Urothelium cell line (cell line): ENCODE measurements around the gene GMPPA.

Experiments used
- DNase-seq: peaks from one replicate; pipeline ENCODE4 v3.0.0; 2011; ENCODE audit warnings: low spot score, mixed read lengths
- FAIRE-seq: peaks from 2 replicates; lab custom pipeline; 2011; peaks lifted over from hg19 to GRCh38; lab: Jason Lieb, UNC

Gene GMPPA

DNA sequence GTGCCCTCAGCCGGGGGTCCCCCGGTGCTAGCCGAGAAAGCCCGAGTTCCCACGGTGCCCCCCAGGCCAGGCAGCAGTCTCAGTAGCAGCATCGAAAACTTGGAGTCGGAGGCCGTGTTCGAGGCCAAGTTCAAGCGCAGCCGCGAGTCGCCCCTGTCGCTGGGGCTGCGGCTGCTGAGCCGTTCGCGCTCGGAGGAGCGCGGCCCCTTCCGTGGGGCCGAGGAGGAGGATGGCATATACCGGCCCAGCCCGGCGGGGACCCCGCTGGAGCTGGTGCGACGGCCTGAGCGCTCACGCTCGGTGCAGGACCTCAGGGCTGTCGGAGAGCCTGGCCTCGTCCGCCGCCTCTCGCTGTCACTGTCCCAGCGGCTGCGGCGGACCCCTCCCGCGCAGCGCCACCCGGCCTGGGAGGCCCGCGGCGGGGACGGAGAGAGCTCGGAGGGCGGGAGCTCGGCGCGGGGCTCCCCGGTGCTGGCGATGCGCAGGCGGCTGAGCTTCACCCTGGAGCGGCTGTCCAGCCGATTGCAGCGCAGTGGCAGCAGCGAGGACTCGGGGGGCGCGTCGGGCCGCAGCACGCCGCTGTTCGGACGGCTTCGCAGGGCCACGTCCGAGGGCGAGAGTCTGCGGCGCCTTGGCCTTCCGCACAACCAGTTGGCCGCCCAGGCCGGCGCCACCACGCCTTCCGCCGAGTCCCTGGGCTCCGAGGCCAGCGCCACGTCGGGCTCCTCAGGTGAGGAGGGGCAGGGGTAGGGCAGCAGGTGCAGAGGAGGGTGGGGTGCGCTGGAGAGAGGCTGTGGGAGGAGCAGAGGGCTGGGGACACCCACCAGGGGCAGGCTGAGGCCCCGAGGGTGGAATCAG lies 14.1 kb upstream of the GMPPA start:
- FAIRE-seq (no peak), DNase-seq (no peak)

GRCh38 chr2:219485201-219485580 lies 13.5 kb upstream of the GMPPA start:
- DNase-seq: no peak
- no peak for FAIRE-seq

- DNase-seq (no peak), FAIRE-seq (no peak)
Observed at GRCh38 chr2:219486380-219486959, 12.2 kb upstream of the GMPPA start.

DNA sequence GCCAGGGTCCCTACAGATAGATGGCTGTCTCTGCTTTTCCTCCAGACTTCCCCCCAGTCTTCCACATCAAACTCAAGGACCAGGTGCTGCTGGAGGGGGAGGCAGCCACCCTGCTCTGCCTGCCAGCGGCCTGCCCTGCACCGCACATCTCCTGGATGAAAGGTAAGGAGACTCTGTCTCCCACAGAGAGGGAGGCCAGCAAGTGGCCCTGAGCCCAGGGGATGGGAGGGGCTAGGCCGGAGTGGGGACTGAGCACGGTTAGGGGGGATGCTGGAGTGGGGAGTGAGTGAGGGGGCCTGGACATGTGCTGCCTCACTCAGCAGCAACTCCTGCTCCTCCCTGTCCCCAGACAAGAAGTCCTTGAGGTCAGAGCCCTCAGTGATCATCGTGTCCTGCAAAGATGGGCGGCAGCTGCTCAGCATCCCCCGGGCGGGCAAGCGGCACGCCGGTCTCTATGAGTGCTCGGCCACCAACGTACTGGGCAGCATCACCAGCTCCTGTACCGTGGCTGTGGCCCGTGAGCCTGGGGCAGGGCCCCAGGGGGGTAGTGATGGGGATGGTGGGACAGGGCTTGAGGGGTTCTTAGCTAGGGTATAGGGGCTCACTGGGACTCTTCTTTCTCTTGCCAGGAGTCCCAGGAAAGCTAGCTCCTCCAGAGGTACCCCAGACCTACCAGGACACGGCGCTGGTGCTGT lies 10.4 kb upstream of the GMPPA start:
- FAIRE-seq (no peak), DNase-seq (no peak)

- DNase-seq: no peak
- no peak for FAIRE-seq
Observed at GRCh38 chr2:219488844-219489194, 9.9 kb upstream of the GMPPA start.

- DNase-seq: no peak
- FAIRE-seq: no peak
Observed at GRCh38 chr2:219489315-219489714, 9.4 kb upstream of the GMPPA start.

DNA sequence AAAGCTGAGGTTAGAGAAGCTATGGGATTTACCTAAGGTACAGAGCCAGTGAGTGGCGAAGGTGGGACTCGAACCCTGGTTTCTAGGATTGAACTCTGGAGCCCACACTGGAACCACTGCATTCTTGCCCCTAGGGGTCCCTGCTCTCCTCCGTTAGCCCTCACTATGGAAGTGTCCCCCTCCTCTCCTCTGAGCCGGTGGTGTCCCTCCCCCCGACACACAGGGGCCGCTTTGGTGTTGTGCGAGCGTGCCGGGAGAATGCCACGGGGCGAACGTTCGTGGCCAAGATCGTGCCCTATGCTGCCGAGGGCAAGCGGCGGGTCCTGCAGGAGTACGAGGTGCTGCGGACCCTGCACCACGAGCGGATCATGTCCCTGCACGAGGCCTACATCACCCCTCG lies 8.5 kb upstream of the GMPPA start:
- DNase-seq (no peak), FAIRE-seq (no peak)

DNA sequence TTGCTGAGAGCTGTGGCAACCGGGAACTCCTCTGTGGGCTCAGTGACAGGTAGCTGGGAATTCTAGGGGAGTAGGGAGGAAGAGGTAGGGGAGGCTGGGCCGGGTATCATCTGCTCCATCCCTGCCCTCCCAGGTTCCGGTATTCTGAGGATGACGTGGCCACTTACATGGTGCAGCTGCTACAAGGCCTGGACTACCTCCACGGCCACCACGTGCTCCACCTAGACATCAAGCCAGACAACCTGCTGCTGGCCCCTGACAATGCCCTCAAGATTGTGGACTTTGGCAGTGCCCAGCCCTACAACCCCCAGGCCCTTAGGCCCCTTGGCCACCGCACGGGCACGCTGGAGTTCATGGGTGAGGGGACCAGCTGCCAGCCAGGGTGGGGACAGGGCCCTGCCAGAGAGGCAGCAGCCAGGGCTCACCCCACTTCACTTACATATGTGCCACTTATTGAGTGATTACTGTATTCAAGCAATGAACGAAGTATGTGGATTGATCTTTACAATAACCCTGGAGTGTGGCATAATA lies 8.0 kb upstream of the GMPPA start:
- FAIRE-seq (no peak), DNase-seq (no peak)

DNA sequence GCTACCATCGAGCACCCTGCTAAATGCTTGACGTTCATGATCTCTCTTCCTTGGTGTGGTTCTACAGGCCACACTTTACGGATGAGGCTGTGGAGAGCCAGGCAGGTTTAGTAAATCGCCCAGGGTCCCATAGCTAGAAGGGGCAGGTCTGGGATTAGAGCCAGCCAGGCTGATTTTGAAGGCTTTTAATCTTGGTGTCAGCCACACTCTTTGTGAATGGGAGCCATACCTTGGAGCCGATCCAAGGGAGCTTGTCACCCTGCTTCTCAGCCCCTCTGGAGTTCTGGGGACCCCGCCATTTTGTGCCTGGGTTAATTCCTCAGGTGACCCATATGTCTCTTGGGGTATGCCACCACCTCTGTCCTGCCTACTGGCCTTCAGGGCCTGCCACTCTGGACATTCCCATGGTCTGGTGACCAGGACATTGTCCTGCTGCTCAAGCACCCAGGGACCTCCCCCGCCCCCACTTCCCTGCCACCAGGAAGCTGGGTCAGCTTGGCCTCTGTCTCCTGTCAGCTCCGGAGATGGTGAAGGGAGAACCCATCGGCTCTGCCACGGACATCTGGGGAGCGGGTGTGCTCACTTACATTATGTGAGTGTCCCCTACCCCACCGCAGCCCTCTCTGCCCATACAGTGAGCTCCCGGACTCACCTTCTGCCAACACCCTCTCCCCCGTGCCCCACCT lies 7.3 kb upstream of the GMPPA start:
- FAIRE-seq: no peak
- no peak for DNase-seq

DNA sequence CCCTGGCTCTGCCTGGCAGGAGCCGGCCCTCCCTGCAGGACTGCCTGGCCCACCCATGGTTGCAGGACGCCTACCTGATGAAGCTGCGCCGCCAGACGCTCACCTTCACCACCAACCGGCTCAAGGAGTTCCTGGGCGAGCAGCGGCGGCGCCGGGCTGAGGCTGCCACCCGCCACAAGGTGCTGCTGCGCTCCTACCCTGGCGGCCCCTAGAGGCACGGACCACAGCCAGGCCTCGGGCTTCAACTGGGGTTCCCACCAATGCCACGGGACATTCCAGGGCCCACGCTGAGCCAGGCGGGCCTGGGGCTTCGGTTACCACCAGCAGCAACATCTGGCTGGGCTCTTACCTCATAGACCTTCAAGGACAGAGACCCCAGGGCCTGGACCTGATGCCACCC lies 6.1 kb upstream of the GMPPA start:
- no peak for FAIRE-seq
- DNase-seq: no peak

- FAIRE-seq (no peak), DNase-seq (no peak)
Observed at GRCh38 chr2:219493086-219493485, 5.6 kb upstream of the GMPPA start.

DNA sequence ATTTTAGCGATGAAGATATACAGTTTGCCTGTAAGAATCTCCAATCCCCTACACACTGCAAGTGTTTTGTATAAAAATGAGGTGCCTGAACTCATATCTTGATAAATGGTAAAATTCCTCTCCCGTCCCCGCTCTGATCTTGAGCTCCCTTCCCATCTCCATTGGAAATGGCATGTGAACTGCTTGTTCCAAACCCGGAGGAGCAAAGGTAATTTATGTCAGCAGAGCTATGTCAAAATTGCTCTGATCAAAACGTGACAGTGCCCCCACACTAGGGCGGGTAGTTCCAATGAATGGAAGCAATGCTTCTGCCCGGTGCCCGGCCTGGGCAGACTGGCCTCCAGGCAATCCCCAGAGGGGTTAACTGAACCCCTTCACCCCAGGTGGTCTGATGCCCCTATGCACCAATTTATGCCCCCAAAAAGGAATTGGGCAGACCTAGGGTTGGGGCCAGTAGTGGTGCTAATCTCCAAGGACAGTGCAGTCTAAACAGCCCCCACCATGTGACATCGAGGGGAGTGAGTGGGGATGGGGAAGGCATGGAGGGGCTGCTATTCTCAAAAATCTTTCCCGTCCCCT lies 3.6 kb upstream of the GMPPA start:
- FAIRE-seq (no peak), DNase-seq (no peak)

- FAIRE-seq (no peak), DNase-seq (peak; percentile 71)
Observed at GRCh38 chr2:219495531-219496122, 3.1 kb upstream of the GMPPA start.

DNA sequence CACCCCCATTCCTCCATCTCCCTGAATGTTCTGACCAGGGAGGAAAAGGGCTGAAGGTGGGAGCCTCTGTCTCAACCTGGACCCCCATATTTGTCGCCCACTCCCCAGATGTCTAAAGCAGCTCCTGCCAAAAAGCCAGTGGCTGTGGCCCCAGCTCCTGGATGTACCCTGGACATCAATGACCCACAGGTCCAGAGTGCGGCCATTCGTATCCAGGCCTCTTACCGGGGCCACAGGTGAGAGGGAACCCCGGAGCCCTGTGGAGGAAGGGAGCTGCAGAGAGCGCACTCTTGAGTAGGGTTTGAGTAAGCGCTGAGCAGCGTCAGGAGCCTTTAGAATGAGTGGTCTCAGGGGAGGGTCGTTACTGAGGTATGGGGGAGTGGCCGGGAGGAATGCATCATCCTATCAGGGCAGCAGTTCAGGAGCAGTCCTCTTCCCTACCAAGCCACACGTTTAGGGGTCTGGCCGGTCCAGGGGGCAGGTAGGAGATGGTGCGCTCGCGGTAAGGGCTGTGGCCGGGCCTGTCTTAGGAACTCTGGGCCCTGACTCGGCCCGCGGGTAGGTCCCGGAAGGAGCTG lies 2.4 kb upstream of the GMPPA start:
- no peak for FAIRE-seq

DNA sequence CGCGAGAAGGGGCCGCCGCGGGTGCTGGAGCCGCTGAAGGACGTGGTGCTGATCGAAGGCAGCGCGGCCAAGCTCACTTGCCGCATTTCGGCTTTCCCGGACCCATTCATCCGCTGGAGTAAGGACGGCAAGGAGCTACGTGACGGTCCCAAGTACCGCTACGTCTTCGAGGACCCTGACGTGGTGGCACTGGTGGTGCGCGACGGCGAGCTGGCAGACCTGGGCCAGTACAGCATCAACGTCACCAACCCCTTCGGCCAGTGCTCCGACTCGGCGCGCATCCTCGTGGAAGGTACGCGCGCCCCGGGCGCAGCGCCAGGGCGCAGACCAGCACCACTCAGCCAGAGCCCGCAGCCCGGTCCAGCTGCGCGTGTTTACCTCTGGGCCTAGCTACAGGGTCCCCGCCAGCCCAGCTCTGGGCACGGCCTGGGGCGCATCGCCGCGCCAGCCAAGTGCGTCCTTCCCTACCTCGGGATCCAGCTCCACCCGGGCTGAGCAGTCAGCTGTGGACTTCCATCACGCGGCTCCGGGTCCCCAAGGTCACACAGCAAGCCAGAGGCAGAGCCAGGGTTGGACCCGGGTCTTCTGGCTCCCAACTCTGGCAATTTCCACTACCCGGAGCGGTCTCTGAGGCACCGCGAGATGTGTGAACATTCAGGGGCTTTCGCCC lies 1.7 kb upstream of the GMPPA start:
- FAIRE-seq (no peak), DNase-seq (no peak)

More for the DNA sequence above, 2.4 kb upstream of the GMPPA start:
- no peak for DNase-seq

DNA sequence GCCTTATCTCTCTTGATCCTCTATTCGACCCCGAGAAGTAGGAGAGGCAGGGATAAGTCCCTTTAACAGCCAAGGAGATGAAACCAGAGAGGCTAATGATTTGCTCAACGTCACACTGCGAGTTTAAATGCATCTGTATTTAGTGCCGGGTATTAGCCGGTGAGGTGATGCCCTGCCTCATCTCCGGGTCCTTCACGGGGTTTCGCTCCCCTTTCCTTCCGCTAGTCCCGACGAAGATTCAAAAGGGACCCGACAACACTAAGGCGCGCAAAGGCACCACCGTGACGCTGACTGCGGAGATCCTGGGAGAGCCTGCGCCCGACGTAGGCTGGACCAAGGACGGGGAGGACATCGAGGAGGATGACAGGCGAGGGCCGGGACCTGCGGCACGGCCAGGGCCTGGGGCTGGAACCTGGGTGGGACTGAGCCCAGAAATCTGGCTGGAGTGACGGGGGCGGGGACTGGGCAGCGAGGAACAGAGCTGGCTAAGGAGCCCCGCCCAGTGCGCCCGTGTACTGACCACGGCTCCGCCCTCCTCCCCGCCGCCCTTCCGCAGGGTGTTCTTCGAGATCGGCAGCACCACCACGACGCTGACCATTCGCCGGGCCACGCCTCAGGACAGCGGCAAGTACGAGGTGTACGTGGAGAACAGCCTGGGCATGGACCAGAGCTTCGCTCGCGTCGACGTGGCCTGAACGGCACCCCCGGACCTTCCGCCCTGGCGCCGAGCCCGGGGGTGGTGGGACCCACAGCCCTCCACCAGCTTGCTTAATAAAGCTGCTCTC lies 1.0 kb upstream of the GMPPA start:
- DNase-seq (peak; percentile 80), FAIRE-seq (peak; percentile 44)

- FAIRE-seq (no peak), DNase-seq (no peak)
Observed at GRCh38 chr2:219499058-219499307, 292 bp downstream of the GMPPA start.

GRCh38 chr2:219499555-219499954 lies 864 bp downstream of the GMPPA start:
- DNase-seq: no peak
- FAIRE-seq: no peak

DNA sequence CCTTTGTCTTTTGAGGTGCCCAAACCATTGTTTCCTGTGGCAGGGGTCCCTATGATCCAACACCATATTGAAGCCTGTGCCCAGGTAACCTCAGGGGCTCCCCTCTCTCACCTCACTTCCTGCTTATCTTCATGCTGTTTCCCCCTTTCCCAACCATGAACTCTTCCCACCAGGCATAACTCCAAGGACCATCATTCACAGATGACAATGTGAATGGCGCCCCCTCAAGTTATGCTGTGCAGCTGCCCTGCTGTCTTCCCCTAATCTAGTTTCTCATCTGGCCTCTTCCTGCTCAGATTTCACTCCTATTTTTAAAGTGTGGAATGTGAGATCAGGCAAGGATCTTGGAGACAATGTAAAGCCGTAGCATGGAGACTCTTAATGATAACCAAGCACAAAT lies 1.4 kb downstream of the GMPPA start:
- FAIRE-seq (no peak), DNase-seq (no peak)
